D721Med (cell line): ENCODE measurements around the gene SMARCA2.

Experiments
- DNase-seq: peaks from one replicate; pipeline ENCODE4 v3.0.0; 2011; ENCODE audit warnings: low spot score; ENCODE audit not compliant: insufficient read length
- FAIRE-seq: peaks from 2 replicates; lab custom pipeline; 2011; peaks lifted over from hg19 to GRCh38; lab: Jason Lieb, UNC
- TF ChIP-seq, protein P1 (sequence below): IDR thresholded peaks from 2 replicates; pipeline ENCODE4 v1.5.1; 2012; ENCODE audit warnings: mild to moderate bottlenecking, control low read depth; ENCODE audit not compliant: insufficient read depth; ENCODE audit errors: missing control alignments

The SMARCA2 gene

DNA sequence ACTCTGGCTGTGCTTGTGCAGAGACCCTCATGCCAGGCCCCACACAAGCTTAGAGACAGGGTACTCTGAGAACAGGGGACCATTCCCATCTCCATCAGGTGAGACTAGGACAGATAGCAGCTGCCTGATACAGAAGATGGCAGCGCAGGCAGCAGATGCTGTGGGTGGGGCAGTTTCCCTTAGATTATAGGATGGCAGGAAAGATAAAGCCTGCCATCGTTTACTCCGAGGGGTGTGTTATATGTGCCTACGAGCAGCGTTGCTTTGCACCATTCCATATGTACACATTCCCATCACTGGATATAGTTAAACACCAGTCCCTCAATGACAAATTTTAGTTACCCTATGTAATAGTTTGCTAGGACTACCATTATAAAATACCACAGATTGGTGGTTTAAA lies 135.2 kb downstream of the SMARCA2 start:
- DNase-seq (no peak), FAIRE-seq (no peak)
- TF ChIP-seq, protein P1, sequence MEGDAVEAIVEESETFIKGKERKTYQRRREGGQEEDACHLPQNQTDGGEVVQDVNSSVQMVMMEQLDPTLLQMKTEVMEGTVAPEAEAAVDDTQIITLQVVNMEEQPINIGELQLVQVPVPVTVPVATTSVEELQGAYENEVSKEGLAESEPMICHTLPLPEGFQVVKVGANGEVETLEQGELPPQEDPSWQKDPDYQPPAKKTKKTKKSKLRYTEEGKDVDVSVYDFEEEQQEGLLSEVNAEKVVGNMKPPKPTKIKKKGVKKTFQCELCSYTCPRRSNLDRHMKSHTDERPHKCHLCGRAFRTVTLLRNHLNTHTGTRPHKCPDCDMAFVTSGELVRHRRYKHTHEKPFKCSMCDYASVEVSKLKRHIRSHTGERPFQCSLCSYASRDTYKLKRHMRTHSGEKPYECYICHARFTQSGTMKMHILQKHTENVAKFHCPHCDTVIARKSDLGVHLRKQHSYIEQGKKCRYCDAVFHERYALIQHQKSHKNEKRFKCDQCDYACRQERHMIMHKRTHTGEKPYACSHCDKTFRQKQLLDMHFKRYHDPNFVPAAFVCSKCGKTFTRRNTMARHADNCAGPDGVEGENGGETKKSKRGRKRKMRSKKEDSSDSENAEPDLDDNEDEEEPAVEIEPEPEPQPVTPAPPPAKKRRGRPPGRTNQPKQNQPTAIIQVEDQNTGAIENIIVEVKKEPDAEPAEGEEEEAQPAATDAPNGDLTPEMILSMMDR, result no peak

DNA sequence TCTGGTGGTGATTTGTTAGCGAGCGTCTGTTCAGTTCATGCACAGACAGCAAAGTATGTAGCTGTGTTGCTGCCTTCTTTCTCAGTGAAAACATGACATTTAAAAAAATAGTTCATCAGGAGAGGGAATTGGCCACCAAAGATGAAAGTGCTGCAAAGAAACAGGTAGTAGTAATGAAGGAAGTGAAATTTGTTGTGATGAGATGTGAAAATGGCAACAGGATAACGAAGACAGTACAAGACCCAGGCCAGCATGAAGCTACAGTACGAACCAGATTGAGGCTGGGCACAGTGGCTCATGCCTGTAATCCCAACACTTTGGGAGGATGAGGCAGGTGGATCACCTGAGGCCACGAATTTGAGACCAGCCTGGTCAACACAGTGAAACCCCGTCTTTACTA lies 136.0 kb downstream of the SMARCA2 start:
- FAIRE-seq (no peak), DNase-seq (no peak)
- TF ChIP-seq, protein P1, result no peak

DNA sequence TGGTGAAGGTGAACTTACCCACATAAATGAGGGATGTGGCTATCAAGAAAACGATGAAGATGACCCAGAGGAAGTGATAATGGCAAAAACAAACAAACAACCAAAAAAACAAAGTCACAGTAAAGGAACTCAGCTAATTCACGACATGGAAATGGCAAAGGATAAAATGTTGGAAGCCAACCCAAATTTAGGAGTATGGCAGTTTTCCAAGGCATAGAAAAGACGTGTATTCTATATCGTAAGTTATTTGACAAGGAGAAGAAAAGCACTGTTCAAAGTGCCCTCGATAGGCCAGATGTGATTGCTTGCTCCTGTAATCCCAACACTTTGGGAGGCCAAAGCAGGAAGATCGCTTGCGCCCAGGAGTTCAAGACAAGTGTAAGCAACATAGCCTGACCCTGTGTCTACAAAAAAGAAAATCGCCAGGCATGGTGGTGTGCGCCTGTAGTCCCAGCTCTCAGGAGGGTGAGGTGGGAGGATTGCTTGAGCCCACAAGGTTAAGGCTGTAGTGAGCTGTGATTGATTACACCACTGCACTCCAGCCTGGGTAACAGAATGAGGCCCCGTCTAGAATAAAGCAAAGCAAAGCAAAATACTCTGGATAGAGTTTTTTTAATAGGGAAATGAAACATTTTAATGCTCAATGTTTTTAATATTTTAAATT lies 138.0 kb downstream of the SMARCA2 start:
- DNase-seq (no peak), FAIRE-seq (no peak)
- TF ChIP-seq, protein P1, result no peak

DNA sequence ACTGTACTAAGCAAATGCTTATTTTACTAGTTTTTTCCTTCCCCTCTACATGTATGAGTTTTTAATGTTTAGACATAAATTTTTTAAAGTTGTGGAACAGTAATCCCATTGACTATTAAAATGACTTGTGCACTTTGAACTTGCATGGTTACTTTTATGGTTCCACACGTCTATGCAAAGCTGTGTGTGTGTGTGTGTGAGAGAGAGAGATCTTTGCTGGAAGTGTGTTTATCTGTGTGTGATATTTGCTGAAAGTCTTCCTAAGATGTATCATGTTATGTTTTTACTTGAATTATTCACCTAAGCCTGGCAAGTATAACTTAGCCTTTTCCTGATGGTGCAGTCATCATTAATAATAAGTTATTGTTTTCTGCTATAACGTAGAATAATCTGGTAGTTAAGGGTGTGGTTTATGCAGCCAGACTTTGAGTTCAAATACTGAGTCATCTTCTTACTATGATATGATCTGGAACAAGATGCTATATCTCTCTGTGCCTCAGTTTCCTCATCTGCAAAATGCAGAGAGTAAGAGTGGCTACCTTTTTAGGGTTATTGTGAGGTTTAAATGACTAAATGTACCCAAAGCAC lies 138.6 kb downstream of the SMARCA2 start:
- FAIRE-seq, result no peak
- TF ChIP-seq, protein P1, result no peak
- no peak for DNase-seq

DNA sequence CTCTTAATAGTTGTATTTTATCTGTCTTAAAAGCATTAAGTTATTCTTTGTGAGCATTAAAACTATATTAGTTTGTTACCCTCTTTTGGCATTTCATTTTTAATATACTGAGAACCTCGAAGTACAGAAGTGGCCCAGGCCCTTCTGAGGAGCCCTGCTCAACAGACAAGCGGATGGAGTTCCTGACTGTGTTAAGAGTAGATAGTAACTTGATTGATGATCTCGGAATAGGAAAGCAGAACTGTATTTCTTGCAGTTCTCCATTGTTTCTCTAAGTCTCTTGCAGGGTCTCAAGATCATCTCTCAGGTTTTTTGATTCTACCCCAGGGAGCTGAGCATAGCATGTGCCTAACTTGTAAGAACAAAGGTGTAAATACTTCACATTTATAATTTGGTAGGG lies 139.6 kb downstream of the SMARCA2 start:
- DNase-seq, result no peak
- FAIRE-seq, result no peak
- TF ChIP-seq, protein P1, result no peak

DNA sequence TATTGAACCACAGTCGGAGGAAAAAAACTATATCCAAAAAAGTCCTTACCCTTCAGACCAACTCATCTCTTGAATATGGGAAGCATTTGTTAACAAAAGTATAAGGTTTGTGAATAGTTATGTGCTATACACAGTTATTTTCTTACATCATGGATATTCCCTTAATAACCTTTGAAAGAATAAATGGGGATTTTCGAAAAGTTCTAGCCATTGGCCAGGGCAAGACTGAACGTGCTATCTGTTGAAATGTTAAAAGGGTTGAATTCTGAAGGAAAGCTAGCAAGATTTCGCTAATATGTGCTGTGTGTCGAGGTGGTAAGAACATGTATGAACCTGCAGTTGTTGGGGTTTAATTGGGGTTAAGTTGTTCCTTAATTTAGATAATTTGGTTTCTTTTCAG lies 140.8 kb downstream of the SMARCA2 start:
- FAIRE-seq, result no peak
- TF ChIP-seq, protein P1, result no peak
- DNase-seq, result no peak

DNA sequence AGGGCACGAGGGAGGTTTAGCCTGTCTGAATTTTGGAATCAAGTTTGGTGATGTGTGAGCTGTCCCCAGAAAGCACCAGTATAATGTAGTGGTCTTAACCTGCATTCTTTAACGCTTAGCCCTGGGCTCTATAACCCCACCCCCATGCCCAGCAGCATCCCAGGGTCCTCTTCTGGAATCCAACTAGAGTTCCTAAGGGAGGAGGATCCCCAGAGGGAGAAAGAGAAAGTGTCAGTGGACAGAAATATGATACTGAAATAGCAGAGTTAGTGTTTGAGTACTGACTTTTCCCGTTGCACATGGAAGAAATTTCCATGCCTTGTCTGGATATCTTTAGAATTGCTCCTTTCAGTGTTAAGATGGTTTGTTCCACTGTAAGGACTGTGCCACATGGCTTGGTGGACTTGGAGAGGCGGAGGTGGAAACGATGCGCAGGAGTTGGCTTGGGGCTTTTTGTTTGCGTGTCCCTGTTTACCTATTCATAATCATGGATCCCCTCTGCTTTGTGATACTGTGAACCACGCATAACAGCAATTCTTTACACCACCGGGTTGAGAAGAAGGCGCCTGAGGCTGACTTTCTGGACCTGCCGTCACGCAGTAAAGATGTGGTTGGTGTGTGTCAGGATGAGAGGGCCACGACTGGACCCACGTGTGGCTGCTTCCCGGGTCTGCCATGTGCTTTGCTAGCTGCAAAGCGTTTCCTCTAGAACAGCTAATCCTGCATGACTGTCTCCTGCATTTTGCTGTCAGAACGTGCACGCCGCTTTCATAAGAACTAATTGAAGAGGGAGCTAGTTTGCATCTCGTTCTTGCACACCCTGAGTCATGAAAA lies 142.3 kb downstream of the SMARCA2 start:
- FAIRE-seq, result no peak
- TF ChIP-seq, protein P1, result no peak
- DNase-seq, result no peak
